Adipocyte (in vitro differentiated cells): ENCODE results near the gene NHLRC3.

Experiments
- DNase-seq: peaks from one replicate; pipeline ENCODE4 v3.0.0-alpha.2; 2015; ENCODE audit warnings: low read depth
- H3K27me3 ChIP-seq: replicated peaks from 2 replicates; pipeline ENCODE4 v1.7.0; 2013; ENCODE audit warnings: mild to moderate bottlenecking, low read length, moderate library complexity; ENCODE audit not compliant: control insufficient read depth, insufficient read depth
- H3K36me3 ChIP-seq: 2 replicates; pipeline ENCODE4 v1.7.0; 2013; ENCODE audit warnings: low read length, mild to moderate bottlenecking, moderate library complexity; ENCODE audit not compliant: control insufficient read depth, insufficient read depth, severe bottlenecking
- H3K4me1 ChIP-seq: 2 replicates; pipeline ENCODE4 v1.7.0; 2013; ENCODE audit warnings: mild to moderate bottlenecking, low read length, moderate library complexity; ENCODE audit not compliant: control insufficient read depth, insufficient read depth
- H3K4me3 ChIP-seq: 2 replicates; pipeline ENCODE4 v1.7.0; 2013; ENCODE audit warnings: mild to moderate bottlenecking, low read length, moderate library complexity
- H3K9ac ChIP-seq: 2 replicates; pipeline ENCODE4 v1.7.0; 2013; ENCODE audit warnings: mild to moderate bottlenecking, low read length, moderate library complexity
- H3K9me3 ChIP-seq: 2 replicates; pipeline ENCODE4 v1.7.0; 2013; ENCODE audit warnings: mild to moderate bottlenecking, low read length, moderate library complexity; ENCODE audit not compliant: control insufficient read depth

Gene NHLRC3

DNA sequence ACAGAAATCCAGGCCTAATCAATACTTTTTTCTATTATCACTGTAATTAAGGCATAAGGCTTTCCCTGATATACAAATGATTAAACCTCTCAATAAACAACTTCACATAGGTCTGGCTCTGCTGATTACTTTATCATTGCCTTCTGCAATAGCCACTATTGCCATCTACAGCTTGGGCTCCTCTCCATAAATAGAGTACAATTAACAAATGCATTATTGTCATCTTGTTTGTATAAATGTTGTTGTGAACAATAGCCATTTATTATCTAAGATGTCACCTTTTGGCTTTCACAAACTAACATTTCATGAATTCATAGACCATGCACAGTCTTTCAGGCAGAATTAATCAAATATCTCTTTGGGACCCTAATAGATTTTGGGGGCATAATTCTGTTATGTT lies 53.3 kb downstream of the NHLRC3 start:
- no peak for DNase-seq

DNA sequence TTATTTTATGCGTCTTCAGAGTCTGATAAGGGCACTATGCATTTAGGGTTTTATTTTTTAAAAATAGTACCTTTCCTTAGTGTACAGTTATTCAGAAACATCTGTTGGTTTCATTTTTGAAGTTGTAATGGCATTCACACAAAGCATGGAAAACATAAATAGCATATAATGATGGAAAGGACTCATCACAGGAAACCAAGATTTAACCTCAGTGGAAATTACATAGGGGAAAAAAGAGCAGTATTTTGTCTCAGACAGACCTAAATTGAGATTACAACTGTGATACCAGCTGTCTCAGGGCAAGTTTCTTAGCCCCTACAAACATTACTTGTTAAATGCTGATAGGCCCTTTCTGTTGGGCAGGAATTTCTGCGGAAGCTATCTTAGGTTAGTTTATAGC lies 57.2 kb downstream of the NHLRC3 start:
- H3K4me1 ChIP-seq: no peaks in the 10 kb centered on the region
- DNase-seq: no peak
- no peak overlapping the region for H3K9ac ChIP-seq
- no peaks in the 10 kb centered on the region for H3K9me3 ChIP-seq
- H3K36me3 ChIP-seq: no peaks in the 10 kb centered on the region
- no peak overlapping the region for H3K4me3 ChIP-seq
- H3K27me3 ChIP-seq: peaks cover 3% of the 10 kb centered on the region

More for the DNA sequence above, 53.3 kb downstream of the NHLRC3 start:
- Histone ChIP-seq H3K4me3 (no peak overlapping the region), H3K9me3 (no peaks in the 10 kb centered on the region), H3K36me3 (no peaks in the 10 kb centered on the region), H3K4me1 (no peaks in the 10 kb centered on the region), H3K9ac (no peak overlapping the region), H3K27me3 (peaks cover 3% of the 10 kb centered on the region)

DNA sequence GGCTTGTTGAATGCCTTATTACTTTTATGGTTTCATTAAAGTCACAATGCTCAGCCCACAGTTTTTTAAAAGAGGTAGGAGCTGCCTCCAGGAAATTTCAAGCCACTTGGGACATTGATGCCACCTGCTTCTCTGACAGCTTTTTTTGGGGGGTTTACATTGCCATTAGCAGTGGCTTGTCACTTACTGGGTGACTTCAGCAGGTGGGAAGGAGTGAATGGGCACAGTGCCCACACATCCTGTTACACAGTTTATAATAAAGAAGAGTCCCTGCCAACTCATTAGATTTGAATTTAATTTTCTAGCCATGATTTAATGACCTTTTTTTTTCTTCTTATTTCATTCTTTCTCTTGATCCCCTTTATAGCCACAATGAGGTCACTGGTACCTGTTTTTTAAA lies 61.0 kb downstream of the NHLRC3 start:
- no peak for DNase-seq
- no peaks in the 10 kb centered on the region for H3K27me3 ChIP-seq
- H3K9me3 ChIP-seq: no peaks in the 10 kb centered on the region
- no peaks in the 10 kb centered on the region for H3K36me3 ChIP-seq
- H3K9ac ChIP-seq: no peak overlapping the region
- no peaks in the 10 kb centered on the region for H3K4me1 ChIP-seq
- no peak overlapping the region for H3K4me3 ChIP-seq
